ENCODE results near the gene ATP1B2.

DNA sequence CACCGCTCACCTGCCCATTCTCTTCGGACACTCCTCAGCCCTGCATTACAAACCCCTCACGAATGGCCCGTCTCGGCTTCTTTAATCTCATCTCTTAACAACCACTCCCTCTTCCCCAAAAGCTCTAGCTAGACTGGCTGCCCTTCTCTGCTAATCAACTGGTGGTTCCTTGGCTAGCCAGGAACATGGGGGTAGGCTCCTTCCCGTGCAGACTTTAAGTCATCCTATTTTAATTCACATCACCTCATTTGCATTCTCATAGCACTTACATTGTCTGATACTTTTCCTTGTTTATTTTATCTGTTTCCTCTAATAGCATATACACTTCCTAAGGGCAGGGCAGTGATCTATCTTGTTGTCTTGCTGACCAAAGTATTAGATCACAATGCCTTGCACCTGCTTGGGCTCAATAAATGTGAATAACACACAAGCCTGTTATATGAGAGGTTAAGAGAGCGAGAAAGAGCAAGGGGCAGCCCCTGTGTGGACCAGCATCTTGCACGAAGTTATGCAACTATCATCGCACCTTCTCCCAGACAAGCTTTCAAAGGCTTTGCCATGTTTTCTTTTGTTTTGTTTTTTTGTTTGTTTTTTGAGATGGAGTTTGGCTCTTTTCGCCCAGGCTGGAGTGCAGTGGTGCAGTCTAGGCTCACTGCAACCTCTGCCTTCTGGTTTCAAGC lies 26.8 kb downstream of the ATP1B2 start:
- TF ChIP-seq, protein P1, sequence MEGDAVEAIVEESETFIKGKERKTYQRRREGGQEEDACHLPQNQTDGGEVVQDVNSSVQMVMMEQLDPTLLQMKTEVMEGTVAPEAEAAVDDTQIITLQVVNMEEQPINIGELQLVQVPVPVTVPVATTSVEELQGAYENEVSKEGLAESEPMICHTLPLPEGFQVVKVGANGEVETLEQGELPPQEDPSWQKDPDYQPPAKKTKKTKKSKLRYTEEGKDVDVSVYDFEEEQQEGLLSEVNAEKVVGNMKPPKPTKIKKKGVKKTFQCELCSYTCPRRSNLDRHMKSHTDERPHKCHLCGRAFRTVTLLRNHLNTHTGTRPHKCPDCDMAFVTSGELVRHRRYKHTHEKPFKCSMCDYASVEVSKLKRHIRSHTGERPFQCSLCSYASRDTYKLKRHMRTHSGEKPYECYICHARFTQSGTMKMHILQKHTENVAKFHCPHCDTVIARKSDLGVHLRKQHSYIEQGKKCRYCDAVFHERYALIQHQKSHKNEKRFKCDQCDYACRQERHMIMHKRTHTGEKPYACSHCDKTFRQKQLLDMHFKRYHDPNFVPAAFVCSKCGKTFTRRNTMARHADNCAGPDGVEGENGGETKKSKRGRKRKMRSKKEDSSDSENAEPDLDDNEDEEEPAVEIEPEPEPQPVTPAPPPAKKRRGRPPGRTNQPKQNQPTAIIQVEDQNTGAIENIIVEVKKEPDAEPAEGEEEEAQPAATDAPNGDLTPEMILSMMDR (IDR thresholded peaks at IDR 0.05) = no peak
- TF ChIP-seq RAD21 (conservative IDR thresholded peaks at IDR 0.05 in 1 of 2, IDR thresholded peaks at IDR 0.05 in 1 of 2) = no peak
- TF ChIP-seq KDM1A (IDR thresholded peaks at IDR 0.05; ENCODE audit: low read depth) = no peak
- TF ChIP-seq CEBPB (IDR thresholded peaks at IDR 0.05) = no peak
- TF ChIP-seq HDAC2 (IDR thresholded peaks at IDR 0.05) = no peak
- no peak for TF ChIP-seq CHD2 (IDR thresholded peaks at IDR 0.05; ENCODE audit: low read length, partially characterized antibody)
- TF ChIP-seq EP300 (IDR thresholded peaks at IDR 0.05) = no peak
- TF ChIP-seq NR3C1 (IDR thresholded peaks at IDR 0.05) = no peak
- TF ChIP-seq MAX (IDR thresholded peaks at IDR 0.05) = no peak
- TF ChIP-seq GATA3 (IDR thresholded peaks at IDR 0.05; ENCODE audit: borderline replicate concordance) = no peak
- TF ChIP-seq POLR2A (IDR thresholded peaks at IDR 0.05; ENCODE audit: low read length) = no peak
- TF ChIP-seq ZFP36 (IDR thresholded peaks at IDR 0.05; ENCODE audit: borderline replicate concordance, partially characterized antibody) = no peak
- TF ChIP-seq, protein P2, sequence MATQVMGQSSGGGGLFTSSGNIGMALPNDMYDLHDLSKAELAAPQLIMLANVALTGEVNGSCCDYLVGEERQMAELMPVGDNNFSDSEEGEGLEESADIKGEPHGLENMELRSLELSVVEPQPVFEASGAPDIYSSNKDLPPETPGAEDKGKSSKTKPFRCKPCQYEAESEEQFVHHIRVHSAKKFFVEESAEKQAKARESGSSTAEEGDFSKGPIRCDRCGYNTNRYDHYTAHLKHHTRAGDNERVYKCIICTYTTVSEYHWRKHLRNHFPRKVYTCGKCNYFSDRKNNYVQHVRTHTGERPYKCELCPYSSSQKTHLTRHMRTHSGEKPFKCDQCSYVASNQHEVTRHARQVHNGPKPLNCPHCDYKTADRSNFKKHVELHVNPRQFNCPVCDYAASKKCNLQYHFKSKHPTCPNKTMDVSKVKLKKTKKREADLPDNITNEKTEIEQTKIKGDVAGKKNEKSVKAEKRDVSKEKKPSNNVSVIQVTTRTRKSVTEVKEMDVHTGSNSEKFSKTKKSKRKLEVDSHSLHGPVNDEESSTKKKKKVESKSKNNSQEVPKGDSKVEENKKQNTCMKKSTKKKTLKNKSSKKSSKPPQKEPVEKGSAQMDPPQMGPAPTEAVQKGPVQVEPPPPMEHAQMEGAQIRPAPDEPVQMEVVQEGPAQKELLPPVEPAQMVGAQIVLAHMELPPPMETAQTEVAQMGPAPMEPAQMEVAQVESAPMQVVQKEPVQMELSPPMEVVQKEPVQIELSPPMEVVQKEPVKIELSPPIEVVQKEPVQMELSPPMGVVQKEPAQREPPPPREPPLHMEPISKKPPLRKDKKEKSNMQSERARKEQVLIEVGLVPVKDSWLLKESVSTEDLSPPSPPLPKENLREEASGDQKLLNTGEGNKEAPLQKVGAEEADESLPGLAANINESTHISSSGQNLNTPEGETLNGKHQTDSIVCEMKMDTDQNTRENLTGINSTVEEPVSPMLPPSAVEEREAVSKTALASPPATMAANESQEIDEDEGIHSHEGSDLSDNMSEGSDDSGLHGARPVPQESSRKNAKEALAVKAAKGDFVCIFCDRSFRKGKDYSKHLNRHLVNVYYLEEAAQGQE (IDR thresholded peaks at IDR 0.05) = no peak

Data from A549 (cell line).